HG03354 (cell line): ENCODE data around the gene EHMT1.

Experiments
- ATAC-seq: cut with Tn5 transposase; IDR thresholded peaks from one replicate; pipeline ENCODE4 v1.9.1; 2021; ENCODE audit warnings: mild to moderate bottlenecking; ENCODE audit not compliant: unreplicated experiment, poor library complexity, severe bottlenecking

Gene EHMT1

DNA sequence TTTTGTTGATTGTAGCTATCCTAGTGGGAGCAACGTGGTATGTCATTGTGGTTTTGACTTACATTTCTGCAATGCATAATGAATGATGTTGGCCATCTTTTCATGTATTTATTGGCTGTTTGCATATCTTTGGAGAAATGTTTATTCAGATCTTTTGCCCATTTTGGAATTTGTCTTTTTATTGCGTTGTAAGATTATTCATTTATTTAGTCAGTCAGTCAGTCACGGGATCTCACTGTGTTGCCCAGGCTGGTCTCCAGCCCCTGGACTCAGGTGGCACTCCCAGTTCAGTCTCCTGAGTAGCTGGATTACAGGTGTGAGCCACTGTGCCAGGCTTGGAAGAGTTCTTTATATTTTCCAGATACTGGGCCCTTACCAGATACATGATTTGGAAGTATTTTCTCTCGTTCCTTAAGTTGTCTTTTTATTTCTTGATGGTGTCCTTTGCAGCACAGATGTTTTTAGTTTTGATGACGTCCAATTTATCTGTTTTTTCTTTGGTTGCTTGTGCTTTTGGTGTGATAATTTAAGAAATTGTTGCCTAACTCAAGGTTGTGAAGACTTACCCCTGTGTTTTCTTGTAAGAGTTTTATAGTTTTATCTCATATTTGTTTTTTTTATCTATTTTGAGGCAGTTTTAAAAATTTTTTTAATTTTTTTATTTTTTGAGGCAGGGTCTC, 67.1 kb downstream of the EHMT1 start:
- no peak for ATAC-seq

DNA sequence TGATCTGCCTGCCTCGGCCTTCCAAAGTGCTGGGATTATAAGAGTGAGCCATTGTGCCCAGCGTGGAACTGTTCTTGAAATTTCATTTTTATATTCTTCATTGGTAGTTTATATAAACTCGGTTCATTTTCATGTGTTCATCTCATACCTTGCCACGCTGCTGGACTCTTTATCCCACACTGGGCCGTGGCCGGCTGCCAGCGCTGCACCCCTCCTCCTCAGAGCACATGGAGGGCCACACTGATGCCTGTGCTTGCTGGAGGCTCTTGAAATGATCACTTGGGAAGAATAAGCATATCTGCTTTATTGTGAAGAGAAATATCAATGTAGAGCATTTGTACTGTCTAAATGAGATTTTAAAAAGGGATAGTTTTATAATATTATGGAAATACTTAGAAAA, 69.5 kb downstream of the EHMT1 start:
- no peak for ATAC-seq

- ATAC-seq: no peak
These were observed 69.9 kb downstream of the EHMT1 start for GRCh38 chr9:137688725-137689124.

GRCh38 chr9:137689745-137690529, 71.1 kb downstream of the EHMT1 start:
- ATAC-seq: no peak

DNA sequence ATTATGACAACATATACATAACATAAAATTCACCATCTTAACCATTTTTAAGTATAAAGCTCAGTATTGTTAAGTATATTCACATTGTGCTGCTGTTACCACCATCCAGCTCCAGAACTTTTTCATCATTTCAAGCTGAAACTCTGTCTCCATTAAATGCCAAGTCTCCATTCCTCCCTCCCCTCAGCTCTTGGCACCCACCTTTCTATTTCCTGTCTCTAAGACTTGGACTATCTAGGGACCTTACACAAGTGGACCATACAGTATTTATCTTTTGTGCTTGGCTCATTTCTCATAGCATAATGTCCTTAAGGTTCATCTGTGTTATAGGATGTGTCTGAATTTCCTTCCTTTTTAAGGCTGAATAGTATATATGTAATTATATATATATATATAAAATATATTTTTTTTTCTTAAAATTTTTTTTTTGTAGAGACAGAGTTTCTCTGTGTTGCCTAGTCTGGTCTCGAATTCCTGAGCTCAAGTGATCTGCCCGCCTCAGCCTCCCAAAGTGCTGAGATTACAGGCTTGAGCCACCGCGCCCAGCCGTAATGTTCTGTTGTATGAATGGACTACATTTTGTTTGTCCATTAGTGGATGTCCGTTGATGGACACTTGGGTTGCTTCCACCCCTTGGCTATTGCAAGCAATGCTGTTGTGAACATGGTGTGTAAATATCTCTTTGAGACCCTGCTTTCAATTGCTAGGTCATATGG, 72.3 kb downstream of the EHMT1 start:
- no peak for ATAC-seq

DNA sequence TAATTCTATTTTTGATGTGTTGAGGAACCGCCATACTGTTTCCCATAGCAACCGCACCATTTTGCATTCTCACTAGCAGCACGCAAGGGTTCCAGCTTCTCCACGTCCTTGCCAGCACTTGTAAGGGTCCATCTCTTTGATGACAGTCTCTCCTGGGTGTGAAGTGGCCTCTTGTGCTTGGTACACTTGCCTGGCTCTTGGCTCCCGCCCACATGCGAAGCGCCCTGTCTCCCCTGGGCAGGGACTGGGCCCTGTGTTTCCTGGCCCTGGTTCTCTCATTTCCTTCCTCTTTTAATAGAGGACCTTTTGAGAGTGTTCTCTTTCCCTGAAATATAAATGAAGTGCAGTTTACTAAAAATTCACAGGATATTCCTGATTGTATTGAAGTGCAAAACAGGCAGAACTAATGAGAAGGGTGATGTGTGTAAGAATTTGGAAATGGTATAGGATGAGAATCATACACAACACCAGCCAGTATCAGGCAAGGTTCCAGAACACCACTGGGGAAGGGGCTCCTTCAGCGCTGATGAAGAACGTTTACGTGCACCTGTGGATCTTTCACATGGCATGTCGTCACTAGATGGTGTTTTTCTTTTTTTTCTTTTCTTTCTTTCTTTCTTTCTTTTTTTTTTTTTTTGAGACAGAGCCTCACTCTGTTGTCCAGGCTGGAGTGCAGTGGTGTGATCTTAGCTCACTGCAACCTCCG, 73.0 kb downstream of the EHMT1 start:
- no peak for ATAC-seq

DNA sequence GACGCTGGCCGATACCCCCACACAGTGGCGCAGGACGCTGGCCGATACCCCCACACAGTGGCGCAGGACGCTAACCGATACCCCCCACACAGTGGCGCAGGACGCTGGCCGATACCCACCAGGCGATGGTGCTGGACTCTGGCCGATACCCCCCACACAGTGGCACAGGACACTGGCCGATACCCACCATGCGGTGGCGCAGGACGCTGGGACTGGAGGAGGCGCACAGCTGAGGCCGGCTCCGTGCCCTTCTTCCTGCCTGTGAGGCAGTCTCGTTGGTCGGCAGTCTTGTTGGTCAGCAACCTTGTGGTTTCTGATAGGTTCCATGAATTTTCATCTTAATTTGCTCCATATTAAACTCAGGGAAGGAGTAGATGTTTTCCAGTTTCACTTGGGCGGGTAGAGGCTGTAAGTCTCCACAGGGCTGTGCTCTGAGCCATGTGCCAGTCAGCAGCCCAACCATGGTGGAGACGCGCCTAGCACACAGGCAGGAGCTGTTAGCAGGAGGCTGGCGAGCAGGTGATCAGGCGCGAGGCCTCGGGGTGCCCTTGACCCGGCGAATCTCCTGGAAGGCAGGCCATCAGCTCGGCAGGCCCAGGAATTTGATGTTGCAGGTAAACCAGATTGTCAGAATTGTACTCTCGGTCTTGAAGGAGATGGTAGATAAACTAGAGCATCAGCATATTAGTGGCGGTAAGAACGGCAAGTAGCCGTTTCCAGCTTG, 75.6 kb downstream of the EHMT1 start:
- ATAC-seq: no peak

- ATAC-seq: no peak
These were observed 76.4 kb downstream of the EHMT1 start for GRCh38 chr9:137694962-137695875.

GRCh38 chr9:137696136-137696925, 77.5 kb downstream of the EHMT1 start:
- no peak for ATAC-seq

GRCh38 chr9:137697193-137697592, 78.4 kb downstream of the EHMT1 start:
- no peak for ATAC-seq

DNA sequence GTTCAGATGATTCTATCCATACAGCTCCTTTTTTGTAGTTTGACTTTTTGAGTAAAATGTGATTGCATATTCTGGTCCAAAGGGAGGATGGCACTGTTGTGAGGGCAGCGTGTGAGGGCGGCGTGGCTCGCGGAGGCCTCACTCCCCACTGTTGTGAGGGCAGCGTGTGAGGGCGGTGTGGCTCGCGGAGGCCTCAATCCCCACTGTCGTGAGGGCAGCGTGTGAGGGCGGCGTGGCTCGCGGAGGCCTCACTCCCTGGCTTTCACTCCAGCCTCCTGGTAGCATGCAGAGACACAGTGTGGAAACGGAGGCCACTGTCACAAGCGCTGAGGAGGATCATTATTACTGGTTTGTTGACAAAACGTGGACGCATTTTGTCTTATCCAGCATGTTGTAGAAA, 79.0 kb downstream of the EHMT1 start:
- no peak for ATAC-seq

DNA sequence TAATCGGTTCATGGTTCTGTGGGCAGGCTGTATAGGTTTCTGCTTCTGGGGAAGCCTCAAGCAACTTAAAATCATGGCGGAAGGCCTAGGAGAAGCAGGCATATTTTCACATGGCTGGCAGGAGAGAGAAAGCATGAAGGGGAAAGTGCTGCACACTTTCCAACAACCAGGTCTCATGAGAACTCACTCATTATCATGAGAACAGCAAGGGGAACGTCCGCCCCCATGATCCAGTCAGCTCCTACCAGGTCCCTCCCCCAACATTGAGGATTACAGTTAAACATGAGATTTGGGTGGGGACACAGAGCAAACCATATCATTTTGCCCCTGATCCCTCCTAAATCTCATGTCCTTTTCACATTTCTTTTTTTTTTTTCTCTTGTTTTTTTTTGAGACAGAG, 82.1 kb downstream of the EHMT1 start:
- ATAC-seq: no peak

DNA sequence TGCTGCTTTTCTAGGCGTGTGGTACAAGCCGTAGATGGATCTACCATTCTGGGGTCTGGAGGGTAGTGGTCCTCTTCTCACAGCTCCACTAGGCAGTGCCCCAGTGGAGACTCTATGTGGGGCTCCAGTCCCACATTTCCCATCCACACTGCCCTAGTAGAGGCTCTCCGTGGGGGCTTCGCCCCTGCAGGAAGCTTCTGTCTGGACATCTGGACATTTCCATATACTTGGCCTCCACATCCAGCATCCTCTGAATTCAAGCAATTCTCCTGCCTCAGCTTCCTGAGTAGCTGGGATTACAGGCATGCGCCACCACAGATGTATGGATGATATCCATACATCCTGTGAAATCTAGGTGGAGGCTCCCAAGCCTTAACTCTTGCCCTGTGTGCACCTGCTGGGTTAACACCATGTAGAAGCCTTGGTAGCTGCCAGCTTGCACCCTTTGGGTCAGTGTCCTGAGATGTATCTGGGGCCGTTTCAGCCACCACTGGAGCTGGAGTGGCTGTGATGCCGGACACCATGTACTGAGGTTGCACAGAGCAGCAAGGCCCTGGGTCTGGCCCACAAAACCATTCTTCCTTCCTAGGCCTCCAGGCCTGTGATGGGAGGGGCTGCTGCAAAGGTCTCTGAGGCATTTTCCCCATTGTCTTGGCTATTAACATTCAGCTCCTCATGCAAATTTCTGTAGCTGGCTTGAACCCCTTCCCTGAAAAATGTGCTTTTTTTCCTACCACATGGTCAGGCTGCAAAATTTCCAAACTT, 84.0 kb downstream of the EHMT1 start:
- ATAC-seq: no peak

DNA sequence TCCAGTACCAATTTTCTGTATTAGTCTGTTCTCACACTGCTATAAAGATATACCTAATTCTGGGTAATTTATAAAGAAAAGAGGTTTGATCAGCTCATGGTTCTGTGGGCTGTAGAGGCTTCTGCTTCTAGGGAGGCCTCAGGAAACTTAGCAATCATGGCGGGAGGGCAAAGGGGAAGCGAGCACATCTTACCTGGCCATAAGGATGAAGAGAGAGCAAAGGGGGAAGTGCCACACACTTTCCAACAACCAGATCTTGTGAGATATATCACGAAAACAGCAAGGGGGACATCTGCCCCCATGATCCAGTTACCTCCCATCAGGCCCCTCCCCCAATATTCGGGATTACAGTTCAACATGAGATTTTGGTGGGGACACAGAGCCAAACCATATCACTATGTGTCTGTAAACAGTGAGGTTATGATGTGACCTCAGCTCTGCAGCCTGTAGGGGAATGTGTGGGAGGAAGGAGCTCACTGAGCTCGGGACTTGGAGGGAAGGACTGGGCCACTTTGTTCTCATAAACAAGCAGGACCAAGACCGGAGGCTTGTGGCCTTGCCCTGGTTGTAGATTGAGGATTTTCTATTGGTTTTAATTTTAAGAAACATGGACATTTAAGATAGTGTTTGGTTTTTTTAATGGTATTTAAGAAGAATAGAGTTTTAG, 85.2 kb downstream of the EHMT1 start:
- ATAC-seq: no peak

DNA sequence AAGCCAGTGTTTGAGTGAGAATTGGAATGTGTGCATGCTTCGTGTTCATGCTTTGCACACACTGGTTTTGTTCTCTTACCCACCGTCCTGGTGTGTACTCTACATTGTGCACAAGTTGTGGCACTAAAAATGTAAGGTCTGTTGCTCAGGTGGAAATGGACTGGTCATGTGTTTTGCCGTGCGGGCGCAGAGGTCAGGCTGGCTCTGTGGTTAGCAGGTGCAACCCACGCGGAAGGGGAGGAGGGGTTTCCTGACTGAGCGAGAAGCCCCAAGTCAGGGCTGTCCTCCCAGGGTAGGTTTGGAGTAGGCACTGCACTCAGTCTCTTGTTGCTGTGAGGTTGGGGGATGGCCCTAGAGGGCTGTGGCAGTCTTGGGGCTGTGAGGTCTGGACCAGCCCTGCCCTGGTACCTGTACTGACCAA, 86.6 kb downstream of the EHMT1 start:
- ATAC-seq: peak; percentile 72

DNA sequence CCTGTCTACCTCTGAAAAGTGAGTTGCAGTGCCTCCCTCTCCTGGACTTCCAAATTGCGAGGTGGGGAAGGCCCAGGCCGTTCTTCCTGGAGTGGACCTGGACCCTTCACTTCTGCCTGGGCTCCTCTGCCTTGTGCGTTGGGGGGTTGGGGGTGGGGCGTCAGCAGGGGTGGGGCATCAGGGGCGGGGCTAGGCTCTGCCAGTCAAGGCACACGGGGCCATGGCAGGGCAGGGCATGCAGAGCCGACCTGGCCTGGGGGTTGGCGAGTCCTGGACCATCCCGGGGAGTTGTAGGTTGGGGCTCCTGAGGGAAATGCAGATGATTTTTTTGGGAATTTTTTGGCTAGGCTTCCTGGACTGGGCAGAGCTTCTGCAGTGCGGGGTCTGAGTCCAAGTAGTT, 87.1 kb downstream of the EHMT1 start:
- ATAC-seq: peak; percentile 16

GRCh38 chr9:137707361-137707760, 88.6 kb downstream of the EHMT1 start:
- ATAC-seq: no peak
